Stimulated activated CD4-positive, alpha-beta T cell treated with anti-CD3 and anti-CD28 coated beads, Interleukin-15, amount 100 ng/mL, for 1 hour (primary cell): Measurements from ENCODE around the gene PHTF1.
"Not testable (repeated sequence)": the region's sequence is repeated elsewhere in the genome, so short reads cannot be mapped to it uniquely, and the experiment has no call there.

Experiments
- DNase-seq, 2 donors: peaks; one replicate each; pipeline ENCODE4 v3.0.0-alpha.2; 2020; ENCODE audit warnings: low read depth in 1 of 2, low spot score in 1 of 2

Gene PHTF1

DNA sequence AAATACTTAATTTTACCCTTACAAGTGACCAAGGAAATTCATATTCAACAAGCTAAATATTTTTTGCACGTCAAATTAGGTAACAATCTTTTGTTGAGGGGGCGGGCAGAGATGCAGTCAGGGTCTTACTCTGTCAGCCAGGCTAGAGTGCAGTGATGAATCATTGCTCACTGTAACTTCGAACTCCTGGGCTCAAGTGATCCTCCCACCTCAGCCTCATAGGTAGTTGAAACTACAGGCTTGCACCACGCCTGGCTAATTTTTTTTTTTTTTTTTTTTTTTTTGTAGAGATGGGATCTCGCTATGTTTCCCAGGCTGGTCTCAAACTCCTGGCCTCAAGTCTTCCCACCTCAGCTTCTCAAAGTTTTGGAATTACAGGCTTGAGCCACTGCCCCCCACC lies 26.5 kb downstream of the PHTF1 start:
- no peak for DNase-seq

- DNase-seq = no peak
Measured at GRCh38 chr1:113721010-113721409, 38.3 kb downstream of the PHTF1 start.

DNA sequence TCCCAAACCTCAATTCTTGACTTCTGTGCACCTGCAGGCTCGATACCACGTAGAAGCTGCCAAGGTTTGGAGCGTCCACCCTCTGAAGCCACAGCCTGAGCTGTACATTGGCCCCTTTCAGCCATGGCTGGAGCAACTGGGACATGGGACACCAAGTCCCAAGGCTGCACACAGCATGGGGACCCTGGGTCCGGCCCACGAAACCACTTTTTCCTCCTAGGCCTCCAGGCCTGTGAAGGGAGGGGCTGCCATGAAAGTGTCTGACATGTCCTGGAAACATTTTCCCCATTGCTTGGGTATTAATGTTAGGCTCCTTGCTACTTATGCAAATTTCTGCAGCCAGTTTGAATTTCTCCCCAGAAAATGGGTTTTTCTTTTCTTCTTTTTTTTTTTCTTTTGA lies 40.7 kb downstream of the PHTF1 start:
- not testable (repeated sequence) for DNase-seq

DNA sequence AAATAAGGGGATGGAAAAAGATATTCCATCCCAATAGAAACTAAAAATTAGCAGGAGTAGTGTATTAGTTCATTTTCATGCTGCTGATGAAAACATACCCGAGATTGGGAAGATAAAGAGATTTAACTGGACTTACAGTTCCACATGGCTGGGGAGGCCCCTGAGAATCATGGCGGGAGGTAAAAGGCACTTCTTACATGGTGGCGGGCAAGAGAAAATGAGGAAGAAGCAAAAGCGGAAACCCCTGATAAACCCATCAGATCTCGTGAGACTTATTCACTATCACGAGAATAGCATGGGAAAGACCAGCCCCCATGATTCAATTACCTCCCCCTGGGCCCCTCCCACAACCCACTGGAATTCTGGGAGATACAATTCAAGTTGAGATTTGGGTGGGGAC lies 41.8 kb downstream of the PHTF1 start:
- not testable (repeated sequence) for DNase-seq

GRCh38 chr1:113714606-113715269 lies 44.5 kb downstream of the PHTF1 start:
- DNase-seq = no peak

- no peak for DNase-seq
Measured at GRCh38 chr1:113701429-113701828, 57.9 kb downstream of the PHTF1 start.

GRCh38 chr1:113694910-113695309 lies 64.4 kb downstream of the PHTF1 start:
- no peak for DNase-seq

- DNase-seq = no peak
Measured at GRCh38 chr1:113692824-113693431, 66.4 kb downstream of the PHTF1 start.

GRCh38 chr1:113692342-113692741 lies 66.9 kb downstream of the PHTF1 start:
- DNase-seq = no peak

- DNase-seq = no peak
Measured at GRCh38 chr1:113691184-113691583, 68.1 kb downstream of the PHTF1 start.

DNA sequence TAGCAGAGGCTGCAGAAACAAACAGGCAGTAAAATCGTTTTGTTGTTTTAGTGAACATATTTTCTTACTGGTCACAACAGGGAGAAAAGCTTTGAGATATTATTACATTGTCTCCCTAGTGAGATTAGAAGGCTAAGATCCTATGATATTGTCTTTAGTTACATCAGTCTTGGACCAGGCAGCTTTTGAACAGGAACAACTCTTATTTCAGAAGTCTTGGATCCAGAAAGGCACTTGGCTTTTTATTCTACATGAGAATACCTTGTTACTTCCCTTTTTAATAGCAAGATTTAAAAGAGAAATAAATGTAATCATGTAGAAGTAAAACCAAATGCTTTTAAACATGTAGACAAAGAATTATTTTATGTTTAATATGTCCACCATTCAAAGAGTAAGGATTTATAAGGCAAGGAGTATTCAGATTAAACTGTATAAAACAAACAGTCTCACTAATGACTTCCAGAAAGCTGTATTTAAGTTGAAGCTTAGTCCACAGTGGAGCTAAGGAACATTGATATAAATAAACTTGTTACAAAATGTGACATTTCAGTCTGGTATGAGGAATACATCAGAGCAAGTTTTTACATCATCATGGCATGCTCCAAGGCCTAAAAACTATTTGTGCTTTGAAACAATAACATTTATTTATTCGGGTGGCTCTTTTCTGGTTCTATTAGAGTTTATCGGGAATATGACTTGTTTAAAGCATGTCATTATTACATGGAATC lies 72.2 kb downstream of the PHTF1 start:
- DNase-seq = no peak

GRCh38 chr1:113684153-113684541 lies 75.1 kb downstream of the PHTF1 start:
- DNase-seq = no peak

GRCh38 chr1:113683384-113684152 lies 75.7 kb downstream of the PHTF1 start:
- DNase-seq = no peak

DNA sequence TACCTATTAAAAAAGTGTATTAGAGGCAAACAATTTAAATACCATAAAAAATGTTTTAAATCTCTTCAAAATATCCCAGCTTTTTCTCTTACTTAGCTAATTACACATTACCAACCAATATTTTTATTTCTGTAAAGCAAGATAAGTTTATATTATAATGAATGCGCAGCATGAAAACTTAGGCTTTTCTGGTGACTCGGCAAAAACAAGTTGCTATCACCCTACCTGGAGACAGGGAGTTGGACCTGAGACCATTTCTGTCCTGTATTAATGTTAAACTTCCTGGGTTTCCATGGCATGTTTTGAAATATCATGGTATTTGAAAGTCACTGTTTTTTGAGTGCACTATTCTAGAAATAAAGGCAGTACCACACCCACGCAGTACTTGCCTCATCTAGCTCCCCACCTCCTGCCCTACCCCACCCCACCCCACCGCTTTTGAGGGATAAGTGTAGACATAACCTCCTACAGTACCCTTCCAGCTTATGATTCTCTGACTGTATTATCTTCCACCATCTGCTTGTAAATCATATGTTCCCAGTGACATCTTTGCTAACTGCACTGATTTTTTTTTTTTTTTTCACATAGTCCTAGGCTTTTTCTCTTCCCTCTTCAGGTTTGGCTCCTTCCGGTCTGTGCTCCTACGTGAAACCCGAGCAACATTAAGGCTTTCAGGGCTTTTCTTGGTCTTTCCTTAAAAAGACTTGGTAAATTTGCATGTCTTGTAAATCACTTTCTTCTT lies 77.5 kb downstream of the PHTF1 start:
- no peak for DNase-seq

- DNase-seq = no peak
Measured at GRCh38 chr1:113678159-113678469, 81.2 kb downstream of the PHTF1 start.

DNA sequence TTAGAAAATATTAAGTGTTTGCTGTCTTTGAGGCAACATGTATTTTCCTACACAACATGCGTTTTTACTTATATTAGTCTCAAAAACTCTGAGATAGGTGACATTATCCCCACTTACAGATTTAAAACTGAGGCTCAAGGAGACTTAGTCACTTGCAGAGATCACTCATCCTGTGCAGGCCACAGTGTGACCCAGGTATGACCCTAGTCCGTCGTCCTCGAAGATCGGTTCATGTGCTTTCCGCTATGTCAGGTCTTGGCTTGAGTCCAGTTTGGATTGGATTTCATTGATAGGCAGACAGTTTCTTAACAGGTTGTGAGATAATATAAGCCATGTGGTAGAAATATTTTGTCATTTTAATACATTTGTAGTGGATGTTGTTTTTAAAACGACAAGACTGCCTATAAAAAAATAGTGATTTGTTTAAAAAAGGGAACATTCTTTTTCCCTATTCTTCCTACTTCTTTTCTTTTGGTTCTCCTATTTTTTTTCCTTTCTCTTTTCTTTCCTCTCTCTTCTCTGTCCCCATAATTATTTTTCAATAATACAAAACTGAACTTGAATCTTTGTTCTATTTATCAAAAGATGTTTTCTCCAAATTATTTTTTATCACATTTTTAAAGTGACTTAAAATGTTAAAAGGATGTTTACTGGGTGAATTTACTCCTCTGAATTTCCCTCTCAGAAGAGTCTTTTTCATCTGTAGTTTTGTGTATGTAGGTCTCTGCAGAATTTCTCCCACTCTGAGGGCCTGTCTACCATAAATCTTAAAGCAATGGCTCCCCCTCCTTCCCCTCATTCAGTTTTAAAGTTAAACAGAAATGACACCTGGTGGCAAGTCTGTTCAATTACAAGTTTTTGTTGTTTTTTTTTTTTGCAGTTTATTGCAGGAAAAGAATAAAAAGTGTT lies 81.8 kb downstream of the PHTF1 start:
- DNase-seq = no peak

- no peak for DNase-seq
Measured at GRCh38 chr1:113676524-113676923, 82.8 kb downstream of the PHTF1 start.

GRCh38 chr1:113675302-113675701 lies 84.0 kb downstream of the PHTF1 start:
- DNase-seq = no peak

- DNase-seq = no peak
Measured at GRCh38 chr1:113674591-113674990, 84.7 kb downstream of the PHTF1 start.

GRCh38 chr1:113672491-113672890 lies 86.8 kb downstream of the PHTF1 start:
- no peak for DNase-seq
